Prostate gland (tissue), 2 donors: ENCODE data around the gene ATP7B. TPM values are rescaled to one million over a fixed set of nuclear protein-coding genes. Genes with fewer than 3 reads are reported as not detected.

Experiments
- DNase-seq: peaks from one replicate; pipeline ENCODE4 v3.0.0-alpha.2; 2019; ENCODE audit warnings: low spot score
- H3K27ac ChIP-seq, 2 donors: fragments of 200-600 bp; sonication (generic); 2 replicates each; pipeline ENCODE4 v1.5.1; 2017 to 2019
- H3K27me3 ChIP-seq: fragments of 200-600 bp; sonication (generic); replicated peaks from 2 replicates; pipeline ENCODE4 v1.5.1; 2019; ENCODE audit not compliant: insufficient read depth
- H3K36me3 ChIP-seq, 2 donors: fragments of 200-600 bp; sonication (generic); 1 replicate in 1 of 2; 2 replicates in 1 of 2; pipeline versions ENCODE4 v1.5.1 to v1.8.1; 2017 to 2019
- H3K4me1 ChIP-seq: fragments of 200-600 bp; sonication (generic); replicated peaks from 2 replicates; pipeline ENCODE4 v1.5.1; 2019
- H3K4me3 ChIP-seq, 2 donors: fragments of 200-600 bp; sonication (generic); 2 replicates each; pipeline ENCODE4 v1.5.1; 2017 to 2019
- H3K9me3 ChIP-seq: fragments of 200-600 bp; sonication (generic); 2 replicates; pipeline ENCODE4 v1.5.1; 2017
- CTCF ChIP-seq, 4 experiments: fragments of 200-600 bp in 2 of 4; fragments of 450-650 bp in 2 of 4; sonication (generic) in 2 of 4; IDR thresholded peaks; 1 replicate in 3 of 4; 2 replicates in 1 of 4; pipeline ENCODE4 v1.5.1; 2016 to 2019; ENCODE audit warnings: antibody characterized with exemption in 4 of 4, mild to moderate bottlenecking in 2 of 4, moderate library complexity in 2 of 4
- POLR2A ChIP-seq: fragments of 450-650 bp; IDR thresholded peaks from one replicate; pipeline ENCODE4 v1.6.1; 2016; ENCODE audit warnings: antibody characterized with exemption, mild to moderate bottlenecking
- POLR2AphosphoS5 ChIP-seq: sonication (generic); formaldehyde crosslinking; IDR thresholded peaks from one replicate; pipeline ENCODE4 v1.6.1; 2017; ENCODE audit warnings: antibody characterized with exemption
- WGBS: methylation state at CpG from one replicate; pipeline ENCODE4 v1.1.5; 2018; 5-methylcytosine and 5-hydroxymethylcytosine counted together
- intact Hi-C: fragments of 100-400 bp; cut with DNase I; formaldehyde crosslinking; loops from one replicate; pipeline ENCODE4 v1.14.2; 2022
- total RNA-seq, 2 donors: library from RNA; depleted of rRNA; stranded (reverse); fragments of >200 nt; gene quantifications; one replicate each; pipeline ENCODE4 v1.1.0, GENCODE V29; 2016

ATP7B gene
- total RNA-seq, 2 donors from 2014 or later: 6.2 to 8.2 TPM

GRCh38 chr13:51907040-51907732 lies 104.1 kb downstream of the ATP7B start:
- 88% methylated on average over 8 of the region's 8 CpGs for WGBS
- Histone ChIP-seq H3K27ac (no peak overlapping the region), H3K27me3 (no peaks in the 10 kb centered on the region), H3K4me3 (no peak overlapping the region), H3K9me3 (no peaks in the 10 kb centered on the region), H3K4me1 (no peaks in the 10 kb centered on the region), H3K36me3 (no peaks in the 10 kb centered on the region)
- TF ChIP-seq POLR2A: no peak
- TF ChIP-seq CTCF (IDR thresholded peaks at IDR 0.05): no peak
- no peak for TF ChIP-seq POLR2AphosphoS5
- intact Hi-C loops: no loop called here
- DNase-seq: no peak

GRCh38 chr13:51906581-51906980 lies 104.7 kb downstream of the ATP7B start:
- intact Hi-C loops: no loop called here
- 33% methylated on average over 3 of the region's 3 CpGs for WGBS
- TF ChIP-seq POLR2AphosphoS5 (no peak), POLR2A (no peak), CTCF (IDR thresholded peaks at IDR 0.05) (no peak)
- Histone ChIP-seq H3K27me3 (no peaks in the 10 kb centered on the region), H3K4me1 (no peaks in the 10 kb centered on the region), H3K27ac (no peak overlapping the region), H3K9me3 (no peaks in the 10 kb centered on the region), H3K4me3 (no peak overlapping the region), H3K36me3 (no peaks in the 10 kb centered on the region)
- no peak for DNase-seq

- H3K4me1 ChIP-seq: no peaks in the 10 kb centered on the region
- 64% methylated on average over 6 of the region's 6 CpGs for WGBS
- TF ChIP-seq POLR2AphosphoS5 (no peak), POLR2A (no peak), CTCF (IDR thresholded peaks at IDR 0.05) (no peak)
- H3K4me3 ChIP-seq: no peak overlapping the region
- no peaks in the 10 kb centered on the region for H3K27me3 ChIP-seq
- no peak overlapping the region for H3K27ac ChIP-seq
- DNase-seq: no peak
- no peaks in the 10 kb centered on the region for H3K36me3 ChIP-seq
- H3K9me3 ChIP-seq: no peaks in the 10 kb centered on the region
- intact Hi-C loops: no loop called here
These were observed 105.5 kb downstream of the ATP7B start for GRCh38 chr13:51905787-51906186.

GRCh38 chr13:51902776-51903175 lies 108.5 kb downstream of the ATP7B start:
- no peaks in the 10 kb centered on the region for H3K27me3 ChIP-seq
- TF ChIP-seq CTCF (IDR thresholded peaks at IDR 0.05) (no peak), POLR2A (no peak), POLR2AphosphoS5 (no peak)
- WGBS: 83% methylated on average over 4 of the region's 4 CpGs
- H3K27ac ChIP-seq: no peak overlapping the region
- no peaks in the 10 kb centered on the region for H3K9me3 ChIP-seq
- no peaks in the 10 kb centered on the region for H3K36me3 ChIP-seq
- H3K4me3 ChIP-seq: no peak overlapping the region
- intact Hi-C loops: no loop called here
- no peaks in the 10 kb centered on the region for H3K4me1 ChIP-seq
- no peak for DNase-seq

- Histone ChIP-seq H3K4me3 (no peak overlapping the region), H3K4me1 (no peaks in the 10 kb centered on the region), H3K9me3 (no peaks in the 10 kb centered on the region), H3K27ac (no peak overlapping the region), H3K36me3 (no peaks in the 10 kb centered on the region), H3K27me3 (no peaks in the 10 kb centered on the region)
- no peak for DNase-seq
- no peak for TF ChIP-seq CTCF (IDR thresholded peaks at IDR 0.05)
- no peak for TF ChIP-seq POLR2AphosphoS5
- no peak for TF ChIP-seq POLR2A
- WGBS: 31% methylated on average over 1 of the region's 1 CpG
- intact Hi-C loops: no loop called here
These were observed 110.8 kb downstream of the ATP7B start for GRCh38 chr13:51900471-51900870.
